Mucosa of gallbladder (tissue), 1 donor: Measurements from ENCODE around the gene DCAF6. TPM values are rescaled to one million over a fixed set of nuclear protein-coding genes. Genes with fewer than 3 reads are reported as not detected.

Source experiments
- DNase-seq: peaks from one replicate; pipeline ENCODE4 v3.0.0-alpha.2; 2020; ENCODE audit warnings: low spot score
- total RNA-seq: library from RNA; stranded (reverse); gene quantifications from one replicate; pipeline ENCODE4 v1.2.1, GENCODE V29; 2021
- donor health status: DM: no; HTN: no; CAD: no.

DCAF6 gene
- total RNA-seq, 1 donor from 2014 or later: 63.9 TPM

DNA sequence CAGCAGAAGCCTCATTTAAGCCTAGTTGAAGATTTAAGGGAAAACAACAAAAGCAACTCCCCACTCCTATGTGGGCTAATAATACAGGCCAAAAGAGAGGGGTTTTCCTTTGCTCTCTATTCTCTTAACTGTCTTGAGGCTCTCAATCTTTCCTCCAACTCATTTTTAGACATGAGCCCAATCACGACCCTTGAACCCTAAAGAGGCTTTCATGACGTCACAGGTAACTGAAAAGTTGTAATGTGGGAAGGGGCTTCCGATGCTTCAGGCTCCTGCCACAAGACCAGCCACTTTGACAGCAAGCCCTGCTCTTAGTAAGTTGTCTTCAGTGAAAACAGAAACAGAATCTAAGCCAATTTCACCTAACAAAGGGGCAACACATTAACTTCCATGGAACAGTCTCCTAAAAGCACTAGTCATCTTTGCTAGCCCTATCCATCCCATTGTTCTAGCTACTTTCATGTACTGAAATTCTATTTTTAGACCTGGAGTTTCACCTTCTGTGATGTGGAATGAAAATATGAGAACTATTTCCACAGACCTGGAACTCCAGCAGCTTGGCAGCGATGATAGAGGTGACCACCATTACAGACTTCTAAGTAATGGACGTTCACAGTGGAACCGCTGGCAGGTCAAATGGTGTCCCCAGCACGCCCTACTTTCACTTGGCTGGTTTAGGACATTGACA is 164.0 kb downstream of the DCAF6 start:
- DNase-seq: no peak

DNA sequence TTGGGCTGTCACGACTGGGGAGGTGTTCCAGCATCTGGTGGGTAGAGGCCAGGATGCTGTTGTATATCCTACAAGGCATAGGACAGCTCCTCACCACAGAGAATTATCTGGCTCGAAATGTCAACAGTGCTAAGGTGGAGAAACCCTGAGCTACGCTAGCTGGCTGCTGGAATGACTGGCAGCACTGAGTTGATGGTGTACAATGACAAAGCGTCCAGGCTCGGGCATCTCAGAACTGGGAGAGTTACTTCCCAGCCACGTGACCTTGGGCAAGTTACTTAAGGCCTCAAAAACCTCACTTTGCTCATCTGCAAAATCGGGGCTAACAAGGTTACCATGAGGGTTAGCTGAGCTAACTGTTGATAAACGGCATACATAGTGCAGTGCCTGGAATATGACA is 164.9 kb downstream of the DCAF6 start:
- DNase-seq: no peak

DNA sequence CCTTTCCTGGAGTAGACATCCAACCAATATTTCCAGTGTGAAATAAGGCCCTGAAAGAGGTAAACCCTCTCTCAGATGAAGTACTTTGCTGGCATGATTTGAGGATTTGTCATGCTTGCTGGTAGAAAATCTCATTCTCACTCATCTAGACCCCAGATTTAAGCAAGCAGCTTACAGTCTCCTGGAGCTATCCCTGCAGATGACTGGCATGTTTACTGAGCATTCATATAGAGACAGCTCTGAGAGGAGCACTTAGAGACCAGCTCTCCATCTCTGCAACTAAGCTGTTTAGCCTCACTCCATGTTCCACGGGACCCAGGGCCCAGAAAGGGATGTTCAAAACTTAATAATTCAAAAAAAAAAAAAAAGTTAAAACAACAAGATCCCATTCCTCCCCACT is 166.0 kb downstream of the DCAF6 start:
- DNase-seq: no peak

DNA sequence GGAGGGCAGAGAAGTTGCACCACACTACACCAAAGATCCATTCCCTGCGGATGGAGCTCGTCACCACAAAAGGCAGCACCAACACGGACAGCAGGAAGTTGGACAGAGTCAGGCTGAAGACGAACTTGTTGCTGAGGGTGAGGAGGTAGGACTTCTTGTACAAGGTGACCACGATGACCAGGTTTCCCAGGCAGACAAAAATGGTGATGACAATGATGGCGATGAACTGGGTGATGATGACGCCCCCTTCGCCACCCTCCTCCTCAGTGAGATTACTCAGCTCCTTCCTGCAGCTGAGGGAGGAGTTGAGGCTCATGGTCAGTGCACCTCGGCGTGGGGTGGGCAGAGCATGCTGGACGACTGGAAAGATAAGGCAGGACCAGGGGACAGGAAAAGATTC is 168.1 kb downstream of the DCAF6 start:
- no peak for DNase-seq

DNA sequence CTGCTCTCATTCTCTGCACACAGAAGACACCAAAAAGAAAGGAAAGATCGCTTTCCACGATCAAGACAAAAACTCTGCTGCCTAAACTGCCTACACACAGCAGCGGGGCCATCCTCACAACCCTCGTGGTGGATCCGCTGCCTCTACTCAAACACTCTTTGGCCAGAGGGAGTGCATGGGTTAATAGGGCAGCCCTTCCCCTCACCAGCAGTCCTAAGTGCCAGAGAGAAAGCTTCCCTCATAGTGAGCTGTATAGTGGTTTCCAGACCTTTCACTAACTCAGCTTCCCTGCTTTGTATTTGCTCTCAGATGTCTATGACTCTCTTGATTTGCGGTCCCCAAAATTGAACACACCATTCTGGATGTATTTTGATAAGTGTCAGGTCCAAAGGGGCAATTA is 169.4 kb downstream of the DCAF6 start:
- DNase-seq: no peak

DNA sequence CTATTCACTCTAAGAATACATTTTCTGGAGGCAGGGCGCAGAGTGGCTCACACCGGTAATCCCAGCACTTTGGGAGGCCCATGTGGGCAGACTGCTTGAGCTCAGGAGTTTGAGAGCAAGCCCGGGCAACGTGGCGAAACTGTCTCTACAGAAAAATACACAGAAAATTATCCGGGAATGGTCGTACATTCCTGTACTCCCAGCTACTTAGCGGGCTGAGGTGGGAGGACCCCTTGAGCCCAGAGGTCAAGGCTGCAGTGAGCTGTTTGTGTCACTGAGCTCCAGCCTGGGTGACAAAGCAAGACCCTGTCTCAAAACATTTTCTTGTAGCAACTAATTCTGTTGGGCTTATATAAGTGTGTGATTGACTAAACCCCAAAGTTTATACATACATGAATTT is 169.8 kb downstream of the DCAF6 start:
- no peak for DNase-seq

DNA sequence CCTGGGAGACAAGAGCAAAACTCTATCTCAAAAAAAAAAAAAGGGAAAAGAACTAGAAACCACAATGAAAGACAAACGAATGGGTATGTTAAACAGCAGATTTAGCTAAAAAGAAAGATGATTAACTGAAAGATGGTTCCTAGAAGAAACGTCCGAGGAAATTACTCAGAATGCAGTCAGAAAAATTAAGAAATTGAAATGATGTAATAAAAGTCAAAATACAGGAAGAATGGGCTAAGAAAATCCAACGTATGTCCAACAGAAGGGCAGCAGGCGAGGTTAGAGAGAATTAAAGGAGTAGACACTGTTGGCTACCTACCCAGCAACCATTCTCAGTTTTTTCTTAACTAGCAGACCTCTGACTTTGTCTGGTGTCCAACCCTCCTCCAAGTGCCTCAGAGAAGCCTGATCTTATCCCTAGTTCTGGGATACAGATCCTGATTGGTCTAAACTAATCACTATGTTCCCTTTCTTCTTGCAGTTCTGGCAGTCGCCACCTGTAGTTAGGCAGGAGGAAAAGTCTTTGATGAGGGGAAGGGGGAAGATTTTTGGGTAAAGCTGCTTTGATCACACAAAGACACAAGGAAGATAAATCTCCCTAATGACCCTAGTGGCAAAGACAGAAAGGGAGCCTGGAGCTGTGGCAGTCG is 174.5 kb downstream of the DCAF6 start:
- no peak for DNase-seq

DNA sequence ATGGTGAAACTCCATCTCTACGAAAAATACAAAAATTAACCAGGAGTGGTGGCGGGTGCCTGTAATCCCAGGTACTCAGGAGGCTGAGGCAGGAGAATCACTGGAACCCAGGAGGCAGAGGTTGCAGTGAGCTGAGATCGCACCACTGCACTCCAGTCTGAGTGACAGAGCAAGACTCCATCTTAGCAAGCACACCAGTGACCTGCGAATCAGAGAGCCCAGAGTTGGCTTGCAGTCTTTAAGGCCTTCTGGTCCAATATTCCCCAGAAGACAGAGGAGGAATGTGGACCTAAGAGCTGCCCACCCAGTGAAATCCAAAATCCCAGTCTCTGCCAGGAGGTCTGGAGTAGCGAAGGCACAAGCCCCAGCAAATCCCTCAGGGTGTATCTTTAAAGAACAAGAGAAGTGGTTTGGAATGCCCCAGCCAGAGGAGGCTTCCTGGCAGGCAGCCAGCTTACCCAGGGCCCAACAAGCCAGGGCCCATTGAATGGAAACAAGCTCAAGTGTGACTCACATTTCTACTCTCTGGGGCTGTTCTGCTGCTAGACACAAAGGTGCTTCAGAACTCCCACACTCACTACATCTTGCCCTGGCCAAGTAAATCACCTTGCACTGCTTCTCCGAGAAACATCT is 176.3 kb downstream of the DCAF6 start:
- no peak for DNase-seq

DNA sequence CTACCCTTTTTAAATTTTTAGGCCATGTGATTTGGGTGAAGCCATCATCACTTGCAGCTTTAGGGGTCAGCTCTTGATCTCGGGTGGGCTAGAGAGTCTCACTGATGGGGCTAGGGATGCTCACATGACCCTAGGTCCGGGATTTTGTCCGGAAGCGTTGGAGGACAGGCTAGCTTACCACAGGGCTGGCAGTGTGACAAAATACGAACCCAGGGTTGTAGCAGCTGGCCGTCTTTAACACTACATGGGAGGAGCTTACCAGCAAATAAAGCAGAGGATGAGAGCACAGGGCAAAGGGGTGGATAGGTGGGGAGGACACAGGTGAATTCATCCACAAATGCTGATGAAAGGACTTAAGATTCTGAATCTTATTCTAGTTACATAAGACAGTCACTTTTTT is 178.4 kb downstream of the DCAF6 start:
- no peak for DNase-seq

DNA sequence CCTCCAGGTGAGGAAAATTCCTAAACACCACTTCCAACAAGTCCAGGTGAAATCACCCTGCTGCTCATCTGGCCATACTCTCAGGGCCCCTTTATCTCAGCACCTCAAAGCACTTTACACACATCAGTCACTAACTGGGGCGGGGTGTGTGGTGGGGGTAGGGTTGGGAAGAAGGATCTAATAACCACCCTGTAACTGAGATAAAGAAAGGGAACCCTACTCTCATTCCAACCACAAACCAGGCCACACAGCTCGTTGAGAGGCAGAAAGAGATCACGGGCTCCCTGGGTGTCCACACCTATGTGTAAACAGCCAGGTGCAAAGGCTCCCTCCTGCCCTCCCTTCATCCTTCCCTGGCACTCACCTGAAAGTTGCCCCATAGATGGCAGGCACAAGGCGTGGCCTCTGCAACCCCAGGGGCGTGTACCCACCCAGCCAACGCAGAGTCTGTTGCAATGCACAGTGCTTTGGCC is 179.9 kb downstream of the DCAF6 start:
- DNase-seq: no peak

DNA sequence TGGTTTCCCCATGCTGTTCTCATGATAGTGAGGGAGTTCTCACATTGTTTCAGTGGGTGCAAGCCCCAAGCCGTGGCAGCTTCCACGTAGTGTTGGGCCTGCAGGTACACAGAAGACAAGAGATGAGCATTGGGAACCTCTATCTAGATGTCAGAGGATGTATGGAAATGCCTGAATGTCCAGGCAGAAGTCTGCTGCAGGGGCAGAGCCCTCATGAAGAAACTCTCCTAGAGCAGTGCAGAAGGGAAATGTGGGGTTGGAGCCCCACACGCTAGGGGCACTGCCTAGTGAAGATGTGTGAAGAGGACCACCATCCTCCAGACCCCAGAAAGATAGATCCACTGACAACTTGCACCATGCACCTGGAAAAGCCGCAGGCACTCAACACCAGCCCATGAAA is 183.3 kb downstream of the DCAF6 start:
- DNase-seq: no peak

DNA sequence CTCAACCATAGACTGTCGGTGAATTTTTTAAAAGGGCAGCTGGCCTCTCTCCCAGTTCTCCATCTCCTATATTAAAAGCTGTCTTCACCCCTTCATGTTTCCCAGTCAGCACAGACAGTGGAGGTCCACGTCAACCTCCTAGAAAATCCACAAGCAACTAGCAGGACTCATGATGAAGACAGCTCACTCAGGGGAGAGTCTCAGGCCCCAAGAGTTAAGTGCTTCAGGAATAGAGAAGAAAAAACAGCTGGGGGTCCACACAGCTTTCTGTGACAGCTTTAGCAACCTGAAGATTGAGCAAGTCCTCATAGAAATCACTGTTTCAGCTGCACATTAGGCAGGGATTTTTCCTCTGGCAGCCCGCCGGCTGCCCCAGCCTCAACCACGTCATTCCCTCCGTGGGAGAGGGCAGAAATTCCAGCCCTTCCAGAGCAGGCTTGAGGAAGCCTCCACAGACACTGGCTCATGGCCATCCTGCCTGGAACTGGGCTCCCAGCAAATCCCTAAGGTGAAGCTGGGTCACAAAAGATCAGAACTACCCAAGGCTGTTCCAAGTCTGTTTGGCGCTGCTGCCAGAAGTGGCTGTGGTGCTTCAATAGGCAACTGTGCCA is 185.0 kb downstream of the DCAF6 start:
- peak; percentile 70 for DNase-seq

DNA sequence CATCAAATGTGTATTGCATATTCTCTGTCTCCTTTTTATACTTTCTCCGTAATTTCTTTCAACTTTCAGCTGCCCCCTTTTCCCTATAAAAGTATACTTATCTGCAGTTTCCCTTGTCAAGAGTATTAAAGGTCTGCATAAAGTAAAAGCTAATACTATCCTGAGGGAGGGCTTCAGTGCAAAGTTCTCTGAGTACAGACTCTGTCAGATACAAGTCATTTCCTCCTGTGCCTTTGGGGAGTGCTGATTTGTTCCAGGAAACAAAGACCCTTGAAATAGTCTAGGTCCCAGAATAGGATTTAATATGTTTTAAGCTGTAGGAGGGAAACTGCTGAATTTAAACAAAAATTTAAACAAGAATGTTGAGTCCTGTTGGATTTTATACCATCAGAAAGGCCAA is 188.6 kb downstream of the DCAF6 start:
- DNase-seq: no peak

Other genes with a start within 250 kb of the DCAF6 start
- 137 TPM for gene MPZL1, start 214.7 kb upstream of the DCAF6 start, total RNA-seq
- gene ADCY10, start 22.5 kb upstream of the DCAF6 start, total RNA-seq: 0.81 TPM
- gene MPC2, start 389 bp downstream of the DCAF6 start, total RNA-seq: 212 TPM
- gene GPR161, start 200.2 kb downstream of the DCAF6 start, total RNA-seq: 13.9 TPM
- 30.3 TPM for gene TIPRL, start 242.3 kb downstream of the DCAF6 start, total RNA-seq